Measurements from ENCODE around the gene TMEM141.

- TF ChIP-seq, protein P1, sequence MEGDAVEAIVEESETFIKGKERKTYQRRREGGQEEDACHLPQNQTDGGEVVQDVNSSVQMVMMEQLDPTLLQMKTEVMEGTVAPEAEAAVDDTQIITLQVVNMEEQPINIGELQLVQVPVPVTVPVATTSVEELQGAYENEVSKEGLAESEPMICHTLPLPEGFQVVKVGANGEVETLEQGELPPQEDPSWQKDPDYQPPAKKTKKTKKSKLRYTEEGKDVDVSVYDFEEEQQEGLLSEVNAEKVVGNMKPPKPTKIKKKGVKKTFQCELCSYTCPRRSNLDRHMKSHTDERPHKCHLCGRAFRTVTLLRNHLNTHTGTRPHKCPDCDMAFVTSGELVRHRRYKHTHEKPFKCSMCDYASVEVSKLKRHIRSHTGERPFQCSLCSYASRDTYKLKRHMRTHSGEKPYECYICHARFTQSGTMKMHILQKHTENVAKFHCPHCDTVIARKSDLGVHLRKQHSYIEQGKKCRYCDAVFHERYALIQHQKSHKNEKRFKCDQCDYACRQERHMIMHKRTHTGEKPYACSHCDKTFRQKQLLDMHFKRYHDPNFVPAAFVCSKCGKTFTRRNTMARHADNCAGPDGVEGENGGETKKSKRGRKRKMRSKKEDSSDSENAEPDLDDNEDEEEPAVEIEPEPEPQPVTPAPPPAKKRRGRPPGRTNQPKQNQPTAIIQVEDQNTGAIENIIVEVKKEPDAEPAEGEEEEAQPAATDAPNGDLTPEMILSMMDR (conservative IDR thresholded peaks at IDR 0.05; ENCODE audit: low read depth, low read length), result no peak
- TF ChIP-seq EZH2 (IDR thresholded peaks at IDR 0.05; ENCODE audit: borderline replicate concordance, low read depth, low read length, poor library complexity, severe bottlenecking), result no peak
These were observed 26.1 kb upstream of the TMEM141 start for GRCh38 chr9:136765041-136765440.

All from A673 (cell line).